Measurements from ENCODE around the gene PDCD6IP.
"Not testable (repeated sequence)": the region's sequence is repeated elsewhere in the genome, so short reads cannot be mapped to it uniquely, and the experiment has no call there.

The PDCD6IP gene

DNA sequence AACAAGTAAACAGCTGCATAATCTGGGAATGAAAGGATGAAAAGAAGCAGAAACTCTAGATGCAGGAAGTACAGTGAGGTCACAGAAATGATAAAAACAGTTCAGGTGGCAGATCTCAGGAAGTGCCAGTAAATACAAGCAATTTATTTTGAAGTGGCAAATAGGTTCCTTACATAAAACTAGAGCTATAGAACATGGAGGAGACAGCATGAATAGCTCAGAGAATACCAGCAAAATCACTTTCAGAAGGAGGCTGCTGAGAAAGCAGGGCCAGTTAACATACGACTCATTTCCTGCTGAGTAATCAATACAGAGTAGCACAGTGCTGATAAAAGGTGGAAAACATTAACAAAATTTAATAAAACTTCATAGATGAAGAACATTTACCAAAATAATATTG, 57.0 kb downstream of the PDCD6IP start:
- not testable (repeated sequence) for H3K36me3 ChIP-seq (ENCODE audit: insufficient read depth, low read length); H3K9me3 ChIP-seq (ENCODE audit: control insufficient read depth, insufficient read depth, low read length); H3K9ac ChIP-seq (ENCODE audit: low read depth, low read length)
- H3K4me1 ChIP-seq (ENCODE audit: insufficient read depth, low read length) = peaks cover 15% of the 10 kb centered on the region; the same call in 1 of the 2 replicates

DNA sequence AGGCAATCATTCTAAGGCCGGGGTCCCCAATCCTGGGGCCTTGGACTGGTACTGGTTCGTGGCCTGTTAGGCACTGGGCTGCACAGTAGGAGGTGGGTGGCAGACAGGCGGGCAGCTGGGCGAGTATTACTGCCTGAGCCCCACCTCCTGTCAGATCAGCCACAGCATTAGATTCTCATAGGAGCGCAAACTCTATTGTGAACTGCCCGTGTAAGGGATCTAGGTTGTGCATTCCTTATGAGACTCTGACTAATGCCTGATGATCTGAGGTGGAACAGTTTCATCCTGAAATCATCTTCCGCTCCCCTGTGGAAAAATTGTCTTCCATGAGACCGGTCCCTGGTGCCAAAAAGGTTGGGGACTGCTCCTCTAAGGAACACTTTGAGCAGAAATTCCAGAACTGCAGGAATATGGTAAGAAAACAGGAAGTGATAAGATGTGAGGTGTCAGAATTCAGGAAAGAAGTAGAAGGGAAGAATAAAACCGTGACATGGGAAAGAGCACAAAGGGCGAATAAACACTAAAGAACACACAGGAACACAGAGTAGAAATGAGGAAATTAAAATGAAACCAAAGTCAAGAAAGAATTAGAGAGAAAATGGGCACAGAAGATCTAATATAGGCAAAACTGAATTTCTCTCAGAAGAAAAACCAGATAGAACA, 57.6 kb downstream of the PDCD6IP start:
- H3K4me1 ChIP-seq (ENCODE audit: insufficient read depth, low read length) = peaks cover 10% of the 10 kb centered on the region; the same call in 1 of the 2 replicates
- no peaks in the 10 kb centered on the region for H3K9me3 ChIP-seq (ENCODE audit: control insufficient read depth, insufficient read depth, low read length)
- no peak overlapping the region for H3K9ac ChIP-seq (ENCODE audit: low read depth, low read length)
- no peaks in the 10 kb centered on the region; the same call in 1 of the 2 replicates for H3K36me3 ChIP-seq (ENCODE audit: insufficient read depth, low read length)

- H3K4me1 ChIP-seq (ENCODE audit: insufficient read depth, low read length); H3K36me3 ChIP-seq (ENCODE audit: insufficient read depth, low read length); H3K9me3 ChIP-seq (ENCODE audit: control insufficient read depth, insufficient read depth, low read length); H3K9ac ChIP-seq (ENCODE audit: low read depth, low read length): not testable (repeated sequence)
Observed at GRCh38 chr3:33857701-33858100, 59.3 kb downstream of the PDCD6IP start.

DNA sequence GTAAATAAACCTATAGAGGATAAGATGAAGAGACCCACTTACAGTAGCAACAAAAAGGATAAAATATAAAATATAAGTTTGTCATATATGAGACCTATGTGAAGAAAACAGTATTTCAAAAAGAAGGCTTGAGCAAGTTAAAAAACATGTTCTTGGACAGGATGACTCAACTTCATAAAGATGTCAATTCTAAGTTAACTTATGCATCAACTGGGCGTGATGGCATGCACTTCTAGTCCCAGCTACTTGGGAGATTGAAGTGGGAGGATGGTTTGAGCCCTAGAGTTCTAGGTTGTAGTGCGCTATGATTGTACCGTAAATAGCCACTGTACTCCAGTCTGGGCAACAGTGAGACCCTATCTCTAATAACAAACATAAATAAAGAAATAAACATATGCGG, 59.7 kb downstream of the PDCD6IP start:
- no peaks in the 10 kb centered on the region; the same call in 1 of the 2 replicates for H3K36me3 ChIP-seq (ENCODE audit: insufficient read depth, low read length)

GRCh38 chr3:33860373-33861050, 62.1 kb downstream of the PDCD6IP start:
- Histone ChIP-seq H3K36me3 (ENCODE audit: insufficient read depth, low read length) (no peaks in the 10 kb centered on the region; the same call in 1 of the 2 replicates), H3K4me1 (ENCODE audit: insufficient read depth, low read length) (no peaks in the 10 kb centered on the region), H3K9me3 (ENCODE audit: control insufficient read depth, insufficient read depth, low read length) (no peaks in the 10 kb centered on the region), H3K9ac (ENCODE audit: low read depth, low read length) (no peak overlapping the region)

More for the DNA sequence above, 59.7 kb downstream of the PDCD6IP start:
- H3K9me3 ChIP-seq (ENCODE audit: control insufficient read depth, insufficient read depth, low read length) = no peaks in the 10 kb centered on the region
- H3K9ac ChIP-seq (ENCODE audit: low read depth, low read length) = no peak overlapping the region
- peaks cover 8% of the 10 kb centered on the region; the same call in 1 of the 2 replicates for H3K4me1 ChIP-seq (ENCODE audit: insufficient read depth, low read length)

DNA sequence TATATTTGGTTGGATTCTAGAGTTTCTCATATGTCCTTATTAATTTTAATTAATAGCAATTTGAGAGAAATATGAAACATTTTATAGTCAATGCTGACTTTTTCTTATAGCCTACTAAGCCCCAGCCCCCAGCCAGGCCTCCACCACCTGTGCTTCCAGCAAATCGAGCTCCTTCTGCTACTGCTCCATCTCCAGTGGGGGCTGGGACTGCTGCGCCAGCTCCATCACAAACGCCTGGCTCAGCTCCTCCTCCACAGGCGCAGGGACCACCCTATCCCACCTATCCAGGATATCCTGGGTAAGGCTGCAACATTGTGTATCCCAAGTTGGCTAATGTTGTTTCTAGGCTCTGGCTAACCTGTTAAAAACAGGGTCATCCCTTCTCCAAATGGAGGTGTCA, 66.7 kb downstream of the PDCD6IP start:
- H3K36me3 ChIP-seq (ENCODE audit: insufficient read depth, low read length) = 0 out of 2 replicates have a peak, but pooled peaks cover 4% of the 10 kb centered on the region
- no peaks in the 10 kb centered on the region for H3K9me3 ChIP-seq (ENCODE audit: control insufficient read depth, insufficient read depth, low read length)

DNA sequence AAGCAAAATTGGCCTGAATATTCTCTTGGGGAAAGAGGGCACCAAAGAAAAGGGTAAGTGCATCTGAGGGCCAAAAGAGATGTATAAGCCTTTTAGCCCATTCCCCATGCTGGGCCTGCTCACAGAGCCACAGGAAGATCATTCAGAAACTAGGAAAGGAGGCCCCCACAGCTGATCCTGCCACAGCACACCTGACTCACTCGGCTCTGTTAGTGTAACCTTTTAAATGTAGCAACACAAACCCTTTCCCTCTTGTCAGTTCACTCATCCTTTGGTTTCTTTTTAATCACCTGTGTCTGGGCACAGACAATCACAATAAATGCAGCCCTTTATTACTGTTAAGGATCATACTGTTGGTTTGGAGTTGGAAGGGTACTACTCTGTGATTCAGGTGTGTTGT, 69.9 kb downstream of the PDCD6IP start:
- Histone ChIP-seq H3K36me3 (ENCODE audit: insufficient read depth, low read length) (0 out of 2 replicates have a peak, but pooled peaks cover 4% of the 10 kb centered on the region), H3K9me3 (ENCODE audit: control insufficient read depth, insufficient read depth, low read length) (no peaks in the 10 kb centered on the region), H3K4me1 (ENCODE audit: insufficient read depth, low read length) (no peaks in the 10 kb centered on the region), H3K9ac (ENCODE audit: low read depth, low read length) (no peak overlapping the region)

More for the DNA sequence above, 66.7 kb downstream of the PDCD6IP start:
- H3K4me1 ChIP-seq (ENCODE audit: insufficient read depth, low read length) = no peaks in the 10 kb centered on the region
- no peak overlapping the region for H3K9ac ChIP-seq (ENCODE audit: low read depth, low read length)

GRCh38 chr3:33869977-33870376, 71.5 kb downstream of the PDCD6IP start:
- H3K9ac ChIP-seq (ENCODE audit: low read depth, low read length) = no peak overlapping the region
- H3K4me1 ChIP-seq (ENCODE audit: insufficient read depth, low read length) = no peaks in the 10 kb centered on the region
- H3K9me3 ChIP-seq (ENCODE audit: control insufficient read depth, insufficient read depth, low read length) = no peaks in the 10 kb centered on the region
- 0 out of 2 replicates have a peak, but pooled peaks cover 4% of the 10 kb centered on the region for H3K36me3 ChIP-seq (ENCODE audit: insufficient read depth, low read length)

GRCh38 chr3:33874815-33875214, 76.4 kb downstream of the PDCD6IP start:
- Histone ChIP-seq H3K4me1 (ENCODE audit: insufficient read depth, low read length) (peaks cover 11% of the 10 kb centered on the region), H3K9me3 (ENCODE audit: control insufficient read depth, insufficient read depth, low read length) (no peaks in the 10 kb centered on the region), H3K36me3 (ENCODE audit: insufficient read depth, low read length) (no peaks in the 10 kb centered on the region), H3K9ac (ENCODE audit: low read depth, low read length) (no peak overlapping the region)

GRCh38 chr3:33875680-33876079, 77.2 kb downstream of the PDCD6IP start:
- Histone ChIP-seq H3K36me3 (ENCODE audit: insufficient read depth, low read length) (no peaks in the 10 kb centered on the region), H3K9ac (ENCODE audit: low read depth, low read length) (no peak overlapping the region), H3K9me3 (ENCODE audit: control insufficient read depth, insufficient read depth, low read length) (no peaks in the 10 kb centered on the region)

GRCh38 chr3:33877187-33877586, 78.8 kb downstream of the PDCD6IP start:
- Histone ChIP-seq H3K36me3 (ENCODE audit: insufficient read depth, low read length) (no peaks in the 10 kb centered on the region), H3K9me3 (ENCODE audit: control insufficient read depth, insufficient read depth, low read length) (no peaks in the 10 kb centered on the region), H3K9ac (ENCODE audit: low read depth, low read length) (no peak overlapping the region), H3K4me1 (ENCODE audit: insufficient read depth, low read length) (peaks cover 14% of the 10 kb centered on the region)

More at GRCh38 chr3:33875680-33876079, 77.2 kb downstream of the PDCD6IP start:
- peaks cover 14% of the 10 kb centered on the region for H3K4me1 ChIP-seq (ENCODE audit: insufficient read depth, low read length)

- Histone ChIP-seq H3K4me1 (ENCODE audit: insufficient read depth, low read length) (peaks cover 14% of the 10 kb centered on the region), H3K9me3 (ENCODE audit: control insufficient read depth, insufficient read depth, low read length) (no peaks in the 10 kb centered on the region), H3K36me3 (ENCODE audit: insufficient read depth, low read length) (no peaks in the 10 kb centered on the region), H3K9ac (ENCODE audit: low read depth, low read length) (no peak overlapping the region)
Observed at GRCh38 chr3:33879540-33879939, 81.1 kb downstream of the PDCD6IP start.

- Histone ChIP-seq H3K9me3 (ENCODE audit: control insufficient read depth, insufficient read depth, low read length) (no peaks in the 10 kb centered on the region), H3K4me1 (ENCODE audit: insufficient read depth, low read length) (peaks cover 10% of the 10 kb centered on the region; the same call in 1 of the 2 replicates), H3K9ac (ENCODE audit: low read depth, low read length) (no peak overlapping the region), H3K36me3 (ENCODE audit: insufficient read depth, low read length) (no peaks in the 10 kb centered on the region)
Observed at GRCh38 chr3:33881156-33882064, 83.0 kb downstream of the PDCD6IP start.

DNA sequence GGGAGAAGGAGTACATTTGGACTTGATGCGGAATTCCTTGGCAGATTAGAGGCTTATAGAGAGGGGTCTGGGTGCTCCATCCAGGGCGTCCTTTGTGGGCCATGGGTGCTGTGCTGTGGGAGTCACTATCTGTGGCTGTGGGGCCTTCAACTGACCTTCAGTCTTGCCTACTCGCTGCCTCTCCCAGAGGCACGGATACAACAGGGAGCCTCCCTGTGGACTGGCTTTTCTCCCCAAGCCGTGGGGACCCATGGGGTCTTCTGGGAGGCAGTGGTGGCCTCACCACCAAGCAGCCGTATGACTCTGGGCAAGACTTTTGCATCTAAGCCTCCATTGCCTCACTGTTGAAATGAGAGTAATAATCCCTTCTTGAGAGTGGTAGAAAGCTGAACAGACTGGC, 83.9 kb downstream of the PDCD6IP start:
- Histone ChIP-seq H3K9me3 (ENCODE audit: control insufficient read depth, insufficient read depth, low read length) (no peaks in the 10 kb centered on the region), H3K4me1 (ENCODE audit: insufficient read depth, low read length) (peaks cover 10% of the 10 kb centered on the region; the same call in 1 of the 2 replicates), H3K36me3 (ENCODE audit: insufficient read depth, low read length) (no peaks in the 10 kb centered on the region), H3K9ac (ENCODE audit: low read depth, low read length) (no peak overlapping the region)

Measured in ES-I3 (cell line).